ENCODE measurements around the gene COMT. TPM values are rescaled to one million over a fixed set of nuclear protein-coding genes. Genes with fewer than 3 reads are reported as not detected.

Gene COMT
- total and polyA plus RNA-seq, 11 donors = 69.7 to 249 (median 119) TPM

DNA sequence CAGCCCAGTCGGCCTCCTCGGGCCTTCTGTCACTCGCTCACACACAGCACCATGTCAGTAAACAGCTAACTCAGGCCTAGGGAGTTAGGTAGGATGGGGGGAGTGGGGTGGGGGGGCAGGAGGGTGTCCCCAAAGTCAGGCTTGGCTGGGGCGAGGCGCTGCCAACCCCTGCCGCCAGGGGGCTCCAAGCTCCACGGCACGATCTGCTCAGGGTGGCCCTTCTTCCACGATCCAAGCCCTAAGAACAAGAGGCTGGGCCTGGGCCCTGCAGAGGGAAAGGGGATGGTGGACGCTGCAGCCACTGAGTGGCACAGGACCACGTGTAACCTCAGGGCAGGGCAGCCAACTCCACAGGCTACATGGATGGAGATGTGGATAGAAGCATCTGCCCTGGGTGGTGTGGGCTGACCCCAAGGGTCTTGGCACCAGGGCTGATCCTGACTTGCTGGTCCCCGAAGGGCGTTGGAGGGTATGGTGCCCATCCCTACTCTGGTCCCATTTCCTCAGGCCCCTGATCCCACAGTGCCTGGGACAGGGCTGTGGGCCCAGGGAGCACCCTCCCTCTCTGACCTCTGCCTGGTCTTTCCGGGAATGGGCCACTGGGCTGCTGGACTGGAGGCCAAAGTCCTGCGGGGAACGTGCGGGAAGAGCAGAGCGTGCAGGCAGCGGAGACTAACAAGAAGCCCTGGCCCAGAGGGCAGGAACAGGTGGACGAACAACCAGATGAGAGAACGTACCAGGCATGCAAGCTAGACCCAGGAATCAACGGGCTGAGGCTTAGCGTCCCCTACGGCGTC lies 29.1 kb downstream of the COMT start:
- intact Hi-C loops (cut with DNase I) = loop anchor here in 9 of 10 donors (1.0 to 10.0 kb wide), 5 partner anchors 42 to 317 kb away; no protein-coding TSS in a partner anchor
- H3K4me3 ChIP-seq = no peak overlapping the region
- H3K9me3 ChIP-seq = no peaks in the 10 kb centered on the region
- TF ChIP-seq POLR2A (IDR thresholded peaks at IDR 0.05) = no peak
- TF ChIP-seq, protein P1, sequence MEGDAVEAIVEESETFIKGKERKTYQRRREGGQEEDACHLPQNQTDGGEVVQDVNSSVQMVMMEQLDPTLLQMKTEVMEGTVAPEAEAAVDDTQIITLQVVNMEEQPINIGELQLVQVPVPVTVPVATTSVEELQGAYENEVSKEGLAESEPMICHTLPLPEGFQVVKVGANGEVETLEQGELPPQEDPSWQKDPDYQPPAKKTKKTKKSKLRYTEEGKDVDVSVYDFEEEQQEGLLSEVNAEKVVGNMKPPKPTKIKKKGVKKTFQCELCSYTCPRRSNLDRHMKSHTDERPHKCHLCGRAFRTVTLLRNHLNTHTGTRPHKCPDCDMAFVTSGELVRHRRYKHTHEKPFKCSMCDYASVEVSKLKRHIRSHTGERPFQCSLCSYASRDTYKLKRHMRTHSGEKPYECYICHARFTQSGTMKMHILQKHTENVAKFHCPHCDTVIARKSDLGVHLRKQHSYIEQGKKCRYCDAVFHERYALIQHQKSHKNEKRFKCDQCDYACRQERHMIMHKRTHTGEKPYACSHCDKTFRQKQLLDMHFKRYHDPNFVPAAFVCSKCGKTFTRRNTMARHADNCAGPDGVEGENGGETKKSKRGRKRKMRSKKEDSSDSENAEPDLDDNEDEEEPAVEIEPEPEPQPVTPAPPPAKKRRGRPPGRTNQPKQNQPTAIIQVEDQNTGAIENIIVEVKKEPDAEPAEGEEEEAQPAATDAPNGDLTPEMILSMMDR (IDR thresholded peaks at IDR 0.05) = peak; percentile 90 to 100 (median 95)
- peak; percentile 62 to 77 (median 70) for ATAC-seq
- 54 to 72% (median 59%) methylated on average over 17 to 25 of the region's 25 CpGs for WGBS, 4 donors
- DNase-seq = peak; percentile 56 to 89 (median 64)
- H3K27ac ChIP-seq = peak overlapping the region in 3 of 12 donors; percentile 23 to 55 (median 41)
- no peaks in the 10 kb centered on the region for H3K27me3 ChIP-seq
- peaks cover 0 to 87% (median 56%) of the 10 kb centered on the region in 9 donors for H3K36me3 ChIP-seq
- H3K4me1 ChIP-seq = peaks cover 0 to 32% (median 5%) of the 10 kb centered on the region in 12 donors

DNA sequence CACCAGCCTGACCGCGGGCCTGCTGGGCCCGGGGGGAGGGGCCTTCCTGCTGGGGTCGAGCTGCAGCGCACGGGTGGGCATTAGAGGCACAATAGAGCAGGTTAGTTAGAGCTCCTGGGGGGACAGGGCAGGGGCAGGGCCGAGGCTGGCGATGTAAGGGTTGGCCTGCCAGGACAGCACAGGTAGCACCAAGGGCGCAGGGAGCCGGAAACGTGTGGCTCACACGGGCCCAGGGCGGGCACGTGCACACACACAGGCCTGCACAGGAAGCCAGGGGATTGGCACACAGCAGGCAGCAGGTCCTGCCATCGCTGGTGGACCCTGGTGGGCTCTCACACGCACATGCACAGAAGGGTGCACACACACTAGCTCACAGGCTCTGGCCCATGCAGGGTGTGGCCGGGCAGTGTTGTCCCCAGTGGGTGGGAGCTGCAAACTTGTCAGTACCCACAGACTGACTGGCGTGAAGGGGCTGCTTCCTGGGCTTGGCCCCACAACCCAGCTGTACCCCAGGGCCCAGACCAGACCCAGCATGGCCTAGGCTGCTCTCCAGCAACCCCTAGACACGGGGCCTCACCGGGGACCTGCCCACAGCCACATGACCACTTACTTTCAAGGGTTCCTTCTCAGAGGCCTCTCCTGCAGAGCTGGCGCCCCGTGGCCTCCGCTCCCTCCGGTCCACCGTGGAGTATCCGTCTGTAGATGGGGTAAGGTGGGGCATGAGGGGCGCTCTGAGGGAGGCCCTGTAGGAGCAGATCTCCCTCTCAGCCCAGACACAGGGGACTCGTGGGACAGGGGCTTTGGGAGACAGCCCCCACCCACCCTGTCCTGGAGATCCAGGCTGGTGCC lies 29.9 kb downstream of the COMT start:
- DNase-seq (no peak), ATAC-seq (peak in 1 of 4 donors; percentile 1)
- intact Hi-C loops (cut with DNase I) = loop anchor here in 8 of 10 donors (1.0 to 10.0 kb wide), 5 partner anchors 41 to 316 kb away; no protein-coding TSS in a partner anchor
- Histone ChIP-seq H3K9me3 (no peaks in the 10 kb centered on the region), H3K4me1 (peaks cover 0 to 32% (median 5%) of the 10 kb centered on the region in 12 donors), H3K27ac (peak overlapping the region in 2 of 12 donors; percentile 41 to 55), H3K4me3 (no peak overlapping the region), H3K36me3 (peaks cover 0 to 82% (median 54%) of the 10 kb centered on the region in 9 donors), H3K27me3 (no peaks in the 10 kb centered on the region)
- WGBS, 4 donors = 64 to 68% (median 66%) methylated on average over 10 to 28 of the region's 28 CpGs
- no peak for TF ChIP-seq POLR2A (IDR thresholded peaks at IDR 0.05)
- TF ChIP-seq, protein P1 (IDR thresholded peaks at IDR 0.05) = no peak

DNA sequence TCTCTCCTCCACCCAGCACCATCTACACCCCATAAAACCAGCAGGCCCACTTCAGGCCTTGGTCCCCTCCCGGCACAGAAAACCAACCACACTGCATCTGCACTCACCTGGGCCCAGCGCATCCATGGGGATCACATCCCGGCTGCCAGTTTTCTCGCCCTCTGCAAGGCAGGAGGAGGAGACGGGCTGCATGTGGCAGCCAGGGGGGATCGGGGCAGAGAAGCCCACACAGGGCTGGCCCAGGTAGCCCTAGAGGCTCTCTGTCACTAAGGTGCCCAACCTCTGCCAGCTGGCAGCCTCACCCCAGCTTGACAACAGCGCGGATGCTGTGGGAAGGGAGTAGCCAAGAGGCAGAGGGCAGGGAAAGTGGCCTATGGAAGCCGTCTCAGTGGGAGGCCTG lies 30.7 kb downstream of the COMT start:
- H3K4me3 ChIP-seq = no peak overlapping the region
- ATAC-seq (no peak), DNase-seq (no peak)
- TF ChIP-seq, protein P1 (IDR thresholded peaks at IDR 0.05) = no peak
- no peak for TF ChIP-seq POLR2A (IDR thresholded peaks at IDR 0.05)
- peaks cover 0 to 32% (median 5%) of the 10 kb centered on the region in 12 donors for H3K4me1 ChIP-seq
- intact Hi-C loops (cut with DNase I) = loop anchor here in 4 of 10 donors (1.0 to 10.0 kb wide), 4 partner anchors 41 to 315 kb away; no protein-coding TSS in a partner anchor
- no peaks in the 10 kb centered on the region for H3K9me3 ChIP-seq
- H3K36me3 ChIP-seq = peaks cover 0 to 82% (median 59%) of the 10 kb centered on the region in 9 donors
- 84 to 90% (median 87%) methylated on average over 8 to 9 of the region's 9 CpGs for WGBS, 4 donors
- no peaks in the 10 kb centered on the region for H3K27me3 ChIP-seq
- H3K27ac ChIP-seq = peak overlapping the region in 1 of 12 donors; percentile 41
